Ishikawa (cell line): ENCODE results near the gene GRID1.

Experiments used
- CEBPB ChIP-seq: IDR thresholded peaks from 2 replicates; pipeline ENCODE4 v1.6.1; 2012
- CREB1 ChIP-seq: IDR thresholded peaks from 2 replicates; pipeline ENCODE4 v1.6.1; 2012; ENCODE audit warnings: low read depth
- EGR1 ChIP-seq: IDR thresholded peaks from 2 replicates; pipeline ENCODE4 v1.6.1; 2012
- EP300 ChIP-seq: IDR thresholded peaks from 2 replicates; pipeline ENCODE4 v1.6.1; 2012; ENCODE audit warnings: borderline replicate concordance
- NFIC ChIP-seq: IDR thresholded peaks from 2 replicates; pipeline ENCODE4 v1.6.1; 2012
- RAD21 ChIP-seq: IDR thresholded peaks from 2 replicates; pipeline ENCODE4 v1.6.1; 2012; ENCODE audit warnings: low read depth
- TAF1 ChIP-seq: IDR thresholded peaks from 2 replicates; pipeline ENCODE4 v1.6.1; 2012; ENCODE audit warnings: low read depth, mild to moderate bottlenecking
- YY1 ChIP-seq: IDR thresholded peaks from 2 replicates; pipeline ENCODE4 v1.6.1; 2012; ENCODE audit warnings: low read depth
- ZBTB7A ChIP-seq: IDR thresholded peaks from 2 replicates; pipeline ENCODE4 v1.6.1; 2012; ENCODE audit warnings: low read depth
- TF ChIP-seq, protein P1 (sequence below): IDR thresholded peaks from 2 replicates; pipeline ENCODE4 v1.6.1; 2012
- TF ChIP-seq, protein P2 (sequence below): IDR thresholded peaks from 2 replicates; pipeline ENCODE4 v1.6.1; 2012
- TF ChIP-seq, protein P3 (sequence below): IDR thresholded peaks from 2 replicates; pipeline ENCODE4 v1.6.1; 2012; ENCODE audit warnings: low read depth, mild to moderate bottlenecking

DNA sequence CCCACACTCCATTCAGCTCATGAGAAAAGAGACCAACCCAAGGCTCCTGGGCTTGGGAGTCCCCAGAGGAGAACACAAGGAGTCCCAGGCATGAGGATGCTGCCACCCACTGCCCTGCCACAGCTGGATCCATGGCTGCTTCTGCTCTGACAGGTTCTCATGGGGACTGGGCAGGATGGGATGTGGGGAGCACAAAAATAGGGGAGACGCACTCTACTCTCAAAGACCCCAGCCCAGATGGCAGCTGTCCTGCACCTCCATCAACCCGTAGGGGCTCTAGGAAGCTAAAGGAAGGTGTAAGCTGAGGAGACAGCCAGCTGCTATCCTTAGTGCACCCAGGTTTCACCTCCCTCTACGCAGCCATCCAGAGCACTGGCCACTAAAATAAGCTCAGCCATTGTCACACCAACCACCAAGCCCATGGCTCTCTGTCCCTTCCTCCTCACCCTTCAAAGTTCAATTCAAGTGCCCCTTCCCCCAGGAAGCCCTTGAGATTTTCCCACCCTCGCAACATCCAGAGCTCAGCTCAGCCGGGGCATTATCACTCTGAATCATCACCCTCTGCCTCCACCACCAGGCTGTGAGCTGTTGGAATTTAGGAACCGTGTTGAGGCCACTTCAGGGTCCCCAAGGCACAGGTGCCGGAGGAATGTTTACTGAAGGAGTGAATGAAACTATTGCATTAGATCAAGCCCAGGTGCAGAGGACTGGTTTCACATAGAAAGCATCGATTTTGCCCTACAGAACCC is 142.1 kb downstream of the GRID1 start:
- TF ChIP-seq ZBTB7A = no peak
- TF ChIP-seq CEBPB = no peak
- TF ChIP-seq, protein P1, sequence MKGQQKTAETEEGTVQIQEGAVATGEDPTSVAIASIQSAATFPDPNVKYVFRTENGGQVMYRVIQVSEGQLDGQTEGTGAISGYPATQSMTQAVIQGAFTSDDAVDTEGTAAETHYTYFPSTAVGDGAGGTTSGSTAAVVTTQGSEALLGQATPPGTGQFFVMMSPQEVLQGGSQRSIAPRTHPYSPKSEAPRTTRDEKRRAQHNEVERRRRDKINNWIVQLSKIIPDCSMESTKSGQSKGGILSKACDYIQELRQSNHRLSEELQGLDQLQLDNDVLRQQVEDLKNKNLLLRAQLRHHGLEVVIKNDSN = no peak
- TF ChIP-seq TAF1 = no peak
- no peak for TF ChIP-seq EGR1
- TF ChIP-seq, protein P2, sequence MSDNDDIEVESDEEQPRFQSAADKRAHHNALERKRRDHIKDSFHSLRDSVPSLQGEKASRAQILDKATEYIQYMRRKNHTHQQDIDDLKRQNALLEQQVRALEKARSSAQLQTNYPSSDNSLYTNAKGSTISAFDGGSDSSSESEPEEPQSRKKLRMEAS = no peak
- TF ChIP-seq, protein P3, sequence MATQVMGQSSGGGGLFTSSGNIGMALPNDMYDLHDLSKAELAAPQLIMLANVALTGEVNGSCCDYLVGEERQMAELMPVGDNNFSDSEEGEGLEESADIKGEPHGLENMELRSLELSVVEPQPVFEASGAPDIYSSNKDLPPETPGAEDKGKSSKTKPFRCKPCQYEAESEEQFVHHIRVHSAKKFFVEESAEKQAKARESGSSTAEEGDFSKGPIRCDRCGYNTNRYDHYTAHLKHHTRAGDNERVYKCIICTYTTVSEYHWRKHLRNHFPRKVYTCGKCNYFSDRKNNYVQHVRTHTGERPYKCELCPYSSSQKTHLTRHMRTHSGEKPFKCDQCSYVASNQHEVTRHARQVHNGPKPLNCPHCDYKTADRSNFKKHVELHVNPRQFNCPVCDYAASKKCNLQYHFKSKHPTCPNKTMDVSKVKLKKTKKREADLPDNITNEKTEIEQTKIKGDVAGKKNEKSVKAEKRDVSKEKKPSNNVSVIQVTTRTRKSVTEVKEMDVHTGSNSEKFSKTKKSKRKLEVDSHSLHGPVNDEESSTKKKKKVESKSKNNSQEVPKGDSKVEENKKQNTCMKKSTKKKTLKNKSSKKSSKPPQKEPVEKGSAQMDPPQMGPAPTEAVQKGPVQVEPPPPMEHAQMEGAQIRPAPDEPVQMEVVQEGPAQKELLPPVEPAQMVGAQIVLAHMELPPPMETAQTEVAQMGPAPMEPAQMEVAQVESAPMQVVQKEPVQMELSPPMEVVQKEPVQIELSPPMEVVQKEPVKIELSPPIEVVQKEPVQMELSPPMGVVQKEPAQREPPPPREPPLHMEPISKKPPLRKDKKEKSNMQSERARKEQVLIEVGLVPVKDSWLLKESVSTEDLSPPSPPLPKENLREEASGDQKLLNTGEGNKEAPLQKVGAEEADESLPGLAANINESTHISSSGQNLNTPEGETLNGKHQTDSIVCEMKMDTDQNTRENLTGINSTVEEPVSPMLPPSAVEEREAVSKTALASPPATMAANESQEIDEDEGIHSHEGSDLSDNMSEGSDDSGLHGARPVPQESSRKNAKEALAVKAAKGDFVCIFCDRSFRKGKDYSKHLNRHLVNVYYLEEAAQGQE = no peak
- no peak for TF ChIP-seq YY1
- TF ChIP-seq EP300 = no peak
- no peak for TF ChIP-seq CREB1
- no peak for TF ChIP-seq RAD21
- no peak for TF ChIP-seq NFIC
